Kidney epithelial cell (primary cell): ENCODE data around the gene ALAD. TPM values are rescaled to one million over a fixed set of nuclear protein-coding genes. Genes with fewer than 3 reads are reported as not detected.

Experiments used
- DNase-seq: peaks from one replicate; pipeline ENCODE4 v3.0.0-alpha.2; 2010; ENCODE audit warnings: low read depth
- H3K27me3 ChIP-seq: 2 replicates; pipeline ENCODE4 v1.6.0; 2011; ENCODE audit warnings: low read length; ENCODE audit not compliant: control insufficient read depth, insufficient read depth
- H3K36me3 ChIP-seq: 2 replicates; pipeline ENCODE4 v1.5.1; 2011; ENCODE audit warnings: low read length; ENCODE audit not compliant: control insufficient read depth, insufficient read depth
- H3K4me3 ChIP-seq: 2 replicates; pipeline ENCODE4 v1.5.1; 2011; ENCODE audit warnings: low read depth, mild to moderate bottlenecking, control low read depth, low read length
- CTCF ChIP-seq: IDR thresholded peaks from 2 replicates; pipeline ENCODE4 v1.5.1; 2011; ENCODE audit warnings: mild to moderate bottlenecking, moderate library complexity, low read length, control low read depth, inconsistent platforms; ENCODE audit not compliant: insufficient read depth, poor library complexity, severe bottlenecking
- total RNA-seq: library from RNA; depleted of rRNA; stranded (reverse); fragments of >200 nt; gene quantifications from 2 replicates; pipeline ENCODE4 v1.2.3, GENCODE V29; 2015

ALAD gene
- total RNA-seq, 1 donor from 2014 or later: 6.7 TPM

GRCh38 chr9:113349445-113350094 lies 51.5 kb downstream of the ALAD start, which contains the start of gene BSPRY:
Gene BSPRY, plus strand, starts transcription at chr9:113349541. Its CDS starts 39 bp downstream, at chr9:113349580.
- Histone ChIP-seq H3K36me3 (no peaks in the 10 kb centered on the region), H3K4me3 (peak within 1 kb of the TSS; percentile 22), H3K27me3 (peaks cover 26% of the 10 kb centered on the region)
- DNase-seq: no peak
- no peak for TF ChIP-seq CTCF

GRCh38 chr9:113349066-113349444 lies 52.0 kb downstream of the ALAD start:
- TF ChIP-seq CTCF: no peak
- no peak for DNase-seq
- Histone ChIP-seq H3K27me3 (peaks cover 24% of the 10 kb centered on the region), H3K36me3 (no peaks in the 10 kb centered on the region), H3K4me3 (no peak overlapping the region)

GRCh38 chr9:113348437-113348836 lies 52.6 kb downstream of the ALAD start:
- H3K4me3 ChIP-seq: no peak overlapping the region
- TF ChIP-seq CTCF: no peak
- no peak for DNase-seq
- H3K36me3 ChIP-seq: no peaks in the 10 kb centered on the region
- peaks cover 24% of the 10 kb centered on the region for H3K27me3 ChIP-seq

GRCh38 chr9:113345671-113346070 lies 55.4 kb downstream of the ALAD start:
- H3K27me3 ChIP-seq: peaks cover 18% of the 10 kb centered on the region
- H3K4me3 ChIP-seq: no peak overlapping the region
- TF ChIP-seq CTCF: no peak
- no peak for DNase-seq
- no peaks in the 10 kb centered on the region for H3K36me3 ChIP-seq

- no peaks in the 10 kb centered on the region for H3K36me3 ChIP-seq
- TF ChIP-seq CTCF: no peak
- no peak overlapping the region for H3K4me3 ChIP-seq
- H3K27me3 ChIP-seq: peaks cover 14% of the 10 kb centered on the region
- no peak for DNase-seq
These were observed 55.9 kb downstream of the ALAD start for GRCh38 chr9:113345190-113345589.

- TF ChIP-seq CTCF: no peak
- no peaks in the 10 kb centered on the region for H3K36me3 ChIP-seq
- DNase-seq: no peak
- no peak overlapping the region for H3K4me3 ChIP-seq
- peaks cover 3% of the 10 kb centered on the region for H3K27me3 ChIP-seq
These were observed 57.3 kb downstream of the ALAD start for GRCh38 chr9:113343732-113344231.
